ENCODE results near the gene CCDC8. TPM values are rescaled to one million over a fixed set of nuclear protein-coding genes. Genes with fewer than 3 reads are reported as not detected.

Gene CCDC8, protein sequence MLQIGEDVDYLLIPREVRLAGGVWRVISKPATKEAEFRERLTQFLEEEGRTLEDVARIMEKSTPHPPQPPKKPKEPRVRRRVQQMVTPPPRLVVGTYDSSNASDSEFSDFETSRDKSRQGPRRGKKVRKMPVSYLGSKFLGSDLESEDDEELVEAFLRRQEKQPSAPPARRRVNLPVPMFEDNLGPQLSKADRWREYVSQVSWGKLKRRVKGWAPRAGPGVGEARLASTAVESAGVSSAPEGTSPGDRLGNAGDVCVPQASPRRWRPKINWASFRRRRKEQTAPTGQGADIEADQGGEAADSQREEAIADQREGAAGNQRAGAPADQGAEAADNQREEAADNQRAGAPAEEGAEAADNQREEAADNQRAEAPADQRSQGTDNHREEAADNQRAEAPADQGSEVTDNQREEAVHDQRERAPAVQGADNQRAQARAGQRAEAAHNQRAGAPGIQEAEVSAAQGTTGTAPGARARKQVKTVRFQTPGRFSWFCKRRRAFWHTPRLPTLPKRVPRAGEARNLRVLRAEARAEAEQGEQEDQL
- polyA plus RNA-seq (2012; ENCODE audit: missing spikeins), result not detected

GRCh38 chr19:46413262-46414031, at the start of gene CCDC8:
TSS of gene CCDC8 (minus strand) at chr19:46413564. CDS start at chr19:46412810, 754 bp downstream.
- no peak for DNase-seq (ENCODE audit: insufficient read length)
- FAIRE-seq, result no peak
- no peak for TF ChIP-seq TAF1 (IDR thresholded peaks at IDR 0.05; ENCODE audit: borderline replicate concordance, low read depth, low read length)

GRCh38 chr19:46461537-46461936, 48.2 kb upstream of the CCDC8 start:
- DNase-seq (ENCODE audit: insufficient read length) (no peak), FAIRE-seq (no peak)
- no peak for TF ChIP-seq POLR2A (IDR thresholded peaks at IDR 0.05; ENCODE audit: low read depth, low read length)

DNA sequence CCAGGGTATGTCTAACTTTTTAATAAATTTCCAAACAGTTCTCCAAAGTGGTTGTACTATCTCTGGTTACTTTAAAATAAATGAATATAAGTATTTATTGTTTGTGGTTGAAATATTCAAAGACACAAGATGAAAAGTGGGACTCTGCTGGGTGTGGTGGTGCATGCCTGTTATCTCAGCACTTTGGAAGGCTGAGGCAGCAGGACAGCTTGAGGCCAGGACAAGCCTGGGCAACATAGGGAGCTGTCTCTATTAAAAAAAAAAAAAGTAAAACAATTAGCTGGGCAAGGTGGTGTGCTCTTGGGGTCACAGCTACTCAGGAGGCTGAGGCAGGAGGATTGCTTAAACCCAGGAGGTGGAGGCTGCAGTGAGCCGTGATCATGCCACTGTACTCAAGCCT, 47.6 kb upstream of the CCDC8 start:
- FAIRE-seq, result no peak
- no peak for DNase-seq (ENCODE audit: insufficient read length)
- no peak for TF ChIP-seq POLR2AphosphoS5 (IDR thresholded peaks at IDR 0.05; ENCODE audit: low read depth, low read length)
- TF ChIP-seq TAF1 (IDR thresholded peaks at IDR 0.05; ENCODE audit: borderline replicate concordance, low read depth, low read length), result no peak
- TF ChIP-seq POLR2A (IDR thresholded peaks at IDR 0.05; ENCODE audit: low read depth, low read length), result no peak

DNA sequence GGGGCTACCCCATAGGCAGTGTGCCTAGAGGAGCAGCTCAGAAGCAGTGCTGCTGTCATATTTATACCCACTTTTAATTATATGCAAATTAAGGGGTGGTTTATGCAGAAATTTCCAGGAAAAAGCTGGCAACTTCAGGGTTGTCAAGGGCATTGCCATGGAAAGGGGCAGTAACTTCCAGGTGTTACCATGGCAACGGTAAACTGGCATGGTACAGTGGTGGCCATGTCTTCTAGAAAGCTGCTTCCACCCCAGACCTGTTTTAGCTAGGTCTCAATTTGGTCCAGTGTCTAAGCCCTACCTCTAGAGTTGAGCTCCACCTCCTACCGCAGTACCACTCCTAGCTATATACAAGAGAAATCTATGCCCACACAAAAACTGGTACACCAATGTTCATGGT, 46.7 kb upstream of the CCDC8 start:
- TF ChIP-seq POLR2A (IDR thresholded peaks at IDR 0.05; ENCODE audit: low read depth, low read length) (no peak), POLR2AphosphoS5 (IDR thresholded peaks at IDR 0.05; ENCODE audit: low read depth, low read length) (no peak), TAF1 (IDR thresholded peaks at IDR 0.05; ENCODE audit: borderline replicate concordance, low read depth, low read length) (no peak)
- FAIRE-seq, result no peak
- no peak for DNase-seq (ENCODE audit: insufficient read length)

DNA sequence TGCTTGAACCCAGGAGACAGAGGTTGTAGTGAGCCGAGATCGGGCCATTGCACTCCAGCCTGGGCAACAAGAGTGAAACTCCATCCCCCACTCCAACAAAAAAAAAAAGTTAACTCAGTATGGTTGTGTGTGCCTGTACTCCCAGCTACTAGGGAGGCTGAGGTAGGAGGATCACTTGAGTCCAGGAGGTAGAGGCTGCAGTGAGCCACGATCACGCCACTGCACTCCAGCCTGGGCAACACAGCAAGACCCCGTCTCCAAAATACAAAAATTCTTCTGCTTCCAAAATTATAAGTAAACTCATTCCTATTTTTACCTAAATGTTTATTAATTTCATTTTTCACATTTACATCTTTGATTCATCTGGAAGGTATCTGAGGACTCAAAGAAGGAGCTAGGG, 43.6 kb upstream of the CCDC8 start:
- no peak for FAIRE-seq
- TF ChIP-seq TAF1 (IDR thresholded peaks at IDR 0.05; ENCODE audit: borderline replicate concordance, low read depth, low read length) (no peak), POLR2A (IDR thresholded peaks at IDR 0.05; ENCODE audit: low read depth, low read length) (no peak), POLR2AphosphoS5 (IDR thresholded peaks at IDR 0.05; ENCODE audit: low read depth, low read length) (no peak)
- DNase-seq (ENCODE audit: insufficient read length), result no peak

DNA sequence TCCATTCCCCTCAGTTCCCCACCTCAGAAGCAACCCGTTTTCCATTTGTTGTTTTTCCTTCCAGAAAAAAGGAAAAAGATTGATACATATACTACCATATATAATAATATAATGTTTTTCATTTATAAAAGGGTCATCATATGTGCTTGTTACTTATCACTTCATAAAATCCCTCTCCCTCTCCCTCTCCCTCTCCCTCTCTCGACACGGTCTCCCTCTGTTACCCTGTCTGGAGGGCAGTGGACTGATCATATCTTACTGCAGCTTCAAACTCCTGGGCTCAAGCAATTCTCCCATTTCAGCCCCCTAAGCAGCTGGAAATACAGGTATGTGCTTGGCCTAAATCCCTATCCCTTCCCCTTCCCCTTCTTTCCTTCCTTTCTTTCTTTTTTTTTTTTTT, 40.9 kb upstream of the CCDC8 start:
- FAIRE-seq (no peak), DNase-seq (ENCODE audit: insufficient read length) (no peak)
- TF ChIP-seq POLR2AphosphoS5 (IDR thresholded peaks at IDR 0.05; ENCODE audit: low read depth, low read length), result no peak
- TF ChIP-seq POLR2A (IDR thresholded peaks at IDR 0.05; ENCODE audit: low read depth, low read length), result no peak
- no peak for TF ChIP-seq TAF1 (IDR thresholded peaks at IDR 0.05; ENCODE audit: borderline replicate concordance, low read depth, low read length)

- no peak for TF ChIP-seq POLR2A (IDR thresholded peaks at IDR 0.05; ENCODE audit: low read depth, low read length)
- FAIRE-seq (no peak), DNase-seq (ENCODE audit: insufficient read length) (no peak)
Measured at GRCh38 chr19:46453661-46454060, 40.3 kb upstream of the CCDC8 start.

GRCh38 chr19:46452186-46452585, 38.8 kb upstream of the CCDC8 start:
- DNase-seq (ENCODE audit: insufficient read length), result no peak
- FAIRE-seq, result no peak
- TF ChIP-seq POLR2A (IDR thresholded peaks at IDR 0.05; ENCODE audit: low read depth, low read length) (no peak), POLR2AphosphoS5 (IDR thresholded peaks at IDR 0.05; ENCODE audit: low read depth, low read length) (no peak), TAF1 (IDR thresholded peaks at IDR 0.05; ENCODE audit: borderline replicate concordance, low read depth, low read length) (no peak)

DNA sequence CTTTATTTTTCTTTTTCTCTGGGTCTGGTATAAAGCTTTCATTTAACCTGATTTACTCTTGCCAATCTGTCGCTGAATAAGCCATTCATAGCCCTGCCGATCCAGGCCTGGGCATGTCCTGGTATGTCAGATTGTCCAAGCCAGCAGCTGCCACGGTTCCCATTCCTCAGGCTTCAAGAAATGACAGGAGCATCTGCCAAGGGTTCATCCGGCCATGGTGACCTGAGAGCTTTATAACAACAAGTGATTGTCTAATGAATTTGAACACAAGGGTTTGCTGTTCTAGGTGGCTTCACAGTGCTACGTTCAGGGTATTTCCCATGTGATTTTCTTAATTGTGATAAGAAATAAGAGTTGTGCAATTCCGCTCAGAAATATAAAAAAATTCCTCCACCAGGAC, 38.0 kb upstream of the CCDC8 start:
- DNase-seq (ENCODE audit: insufficient read length) (no peak), FAIRE-seq (no peak)

GRCh38 chr19:46450737-46451136, 37.4 kb upstream of the CCDC8 start:
- FAIRE-seq (no peak), DNase-seq (ENCODE audit: insufficient read length) (no peak)
- TF ChIP-seq POLR2AphosphoS5 (IDR thresholded peaks at IDR 0.05; ENCODE audit: low read depth, low read length) (no peak), TAF1 (IDR thresholded peaks at IDR 0.05; ENCODE audit: borderline replicate concordance, low read depth, low read length) (no peak), POLR2A (IDR thresholded peaks at IDR 0.05; ENCODE audit: low read depth, low read length) (no peak)

More for the DNA sequence above, 38.0 kb upstream of the CCDC8 start:
- TF ChIP-seq TAF1 (IDR thresholded peaks at IDR 0.05; ENCODE audit: borderline replicate concordance, low read depth, low read length) (no peak), POLR2A (IDR thresholded peaks at IDR 0.05; ENCODE audit: low read depth, low read length) (no peak), POLR2AphosphoS5 (IDR thresholded peaks at IDR 0.05; ENCODE audit: low read depth, low read length) (no peak)

DNA sequence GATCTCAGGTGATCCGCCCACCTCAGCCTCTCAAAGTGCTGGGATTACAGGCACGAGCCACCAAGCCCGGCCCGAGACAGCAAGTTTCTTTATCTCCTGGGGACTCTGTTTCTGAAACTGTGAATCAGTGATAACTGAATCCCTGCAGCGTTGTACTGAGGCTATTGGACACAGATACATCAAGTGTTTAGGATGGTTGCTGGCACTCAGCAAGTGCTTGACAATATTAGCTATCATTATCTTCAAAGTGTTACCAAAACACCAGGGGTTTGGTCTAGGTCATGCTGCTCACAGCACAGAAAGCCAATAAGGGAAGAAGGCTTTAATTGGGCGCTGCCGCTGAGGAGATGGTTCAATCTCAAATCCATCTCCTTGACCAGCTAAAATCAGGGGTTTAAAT, 35.9 kb upstream of the CCDC8 start:
- DNase-seq (ENCODE audit: insufficient read length) (no peak), FAIRE-seq (no peak)

GRCh38 chr19:46448601-46449000, 35.2 kb upstream of the CCDC8 start:
- FAIRE-seq, result no peak
- no peak for DNase-seq (ENCODE audit: insufficient read length)
- TF ChIP-seq TAF1 (IDR thresholded peaks at IDR 0.05; ENCODE audit: borderline replicate concordance, low read depth, low read length) (no peak), POLR2A (IDR thresholded peaks at IDR 0.05; ENCODE audit: low read depth, low read length) (no peak), POLR2AphosphoS5 (IDR thresholded peaks at IDR 0.05; ENCODE audit: low read depth, low read length) (no peak)

More for the DNA sequence above, 35.9 kb upstream of the CCDC8 start:
- TF ChIP-seq POLR2AphosphoS5 (IDR thresholded peaks at IDR 0.05; ENCODE audit: low read depth, low read length), result no peak
- no peak for TF ChIP-seq TAF1 (IDR thresholded peaks at IDR 0.05; ENCODE audit: borderline replicate concordance, low read depth, low read length)
- no peak for TF ChIP-seq POLR2A (IDR thresholded peaks at IDR 0.05; ENCODE audit: low read depth, low read length)

All from GM12892 (cell line).